Peyer's patch (tissue), 4 donors: ENCODE data around the gene CACNG8. TPM values are rescaled to one million over a fixed set of nuclear protein-coding genes. Genes with fewer than 3 reads are reported as not detected.
A peak's percentile ranks its signal among the peaks of the same experiment; 100 is the strongest.

Experiments used
- DNase-seq, 3 donors: peaks; one replicate each; pipeline ENCODE4 v3.0.0-alpha.2; 2017 to 2019
- H3K27ac ChIP-seq, 4 donors: fragments of 200-600 bp; sonication (generic); one replicate each; pipeline ENCODE4 v1.5.1; 2016 to 2019
- H3K27me3 ChIP-seq, 2 donors: fragments of 200-600 bp; sonication (generic); one replicate each; pipeline ENCODE4 v1.5.1; 2019
- H3K36me3 ChIP-seq, 3 donors: fragments of 200-600 bp; sonication (generic); one replicate each; pipeline ENCODE4 v1.5.1; 2016 to 2019
- H3K4me1 ChIP-seq, 4 donors: fragments of 200-600 bp; sonication (generic); one replicate each; pipeline ENCODE4 v1.5.1; 2016 to 2019
- H3K4me3 ChIP-seq, 4 donors: fragments of 200-600 bp; sonication (generic); 1 replicate in 3 of 4; 2 replicates in 1 of 4; pipeline ENCODE4 v1.5.1; 2016 to 2019; ENCODE audit warnings: mild to moderate bottlenecking in 1 of 4
- H3K9me3 ChIP-seq, 4 donors: fragments of 200-600 bp; sonication (generic); one replicate each; pipeline ENCODE4 v1.5.1; 2016 to 2019; ENCODE audit warnings: mild to moderate bottlenecking in 1 of 4
- POLR2A ChIP-seq, 2 donors: fragments of 450-650 bp; IDR thresholded peaks; one replicate each; pipeline ENCODE4 v1.5.1; 2017; ENCODE audit warnings: antibody characterized with exemption in 2 of 2, mild to moderate bottlenecking in 2 of 2, moderate library complexity in 2 of 2
- total RNA-seq, 4 donors: library from RNA; depleted of rRNA; stranded (reverse); fragments of >200 nt; gene quantifications; one replicate each; pipeline ENCODE4 v1.1.0, GENCODE V29; 2016
- TF ChIP-seq, protein P1 (sequence below), 6 experiments: fragments of 450-650 bp in 4 of 6; fragments of 200-600 bp in 2 of 6; sonication (generic) in 1 of 6; IDR thresholded peaks; one replicate each; pipeline ENCODE4 v1.5.1; 2017 to 2019; ENCODE audit warnings: antibody characterized with exemption in 6 of 6, mild to moderate bottlenecking in 3 of 6, moderate library complexity in 1 of 6

CACNG8 gene
- total RNA-seq, 4 donors from 2014 or later = not detected

DNA sequence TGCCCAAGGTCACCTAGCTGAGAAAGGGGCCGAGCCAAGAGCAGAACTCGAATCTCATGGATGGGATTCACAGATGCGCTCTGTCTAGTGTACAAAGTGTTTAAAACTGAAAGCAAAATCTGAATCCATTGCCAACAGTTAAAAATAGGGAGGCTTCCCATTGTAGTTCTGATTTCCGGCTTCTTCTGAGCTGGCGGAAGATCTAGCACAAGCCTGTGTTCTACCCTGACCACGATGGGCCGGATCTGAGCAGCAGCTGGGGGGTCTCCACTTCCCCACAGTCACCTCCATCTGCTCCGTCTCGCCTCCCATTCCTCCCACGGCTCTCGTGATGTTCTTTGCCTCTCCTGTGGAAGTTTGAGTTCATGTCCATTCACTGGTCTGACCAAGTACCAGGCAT, 2.4 kb downstream of the CACNG8 start:
- H3K4me3 ChIP-seq = peak overlapping the region in 1 of 4 donors; percentile 7
- TF ChIP-seq, protein P1, sequence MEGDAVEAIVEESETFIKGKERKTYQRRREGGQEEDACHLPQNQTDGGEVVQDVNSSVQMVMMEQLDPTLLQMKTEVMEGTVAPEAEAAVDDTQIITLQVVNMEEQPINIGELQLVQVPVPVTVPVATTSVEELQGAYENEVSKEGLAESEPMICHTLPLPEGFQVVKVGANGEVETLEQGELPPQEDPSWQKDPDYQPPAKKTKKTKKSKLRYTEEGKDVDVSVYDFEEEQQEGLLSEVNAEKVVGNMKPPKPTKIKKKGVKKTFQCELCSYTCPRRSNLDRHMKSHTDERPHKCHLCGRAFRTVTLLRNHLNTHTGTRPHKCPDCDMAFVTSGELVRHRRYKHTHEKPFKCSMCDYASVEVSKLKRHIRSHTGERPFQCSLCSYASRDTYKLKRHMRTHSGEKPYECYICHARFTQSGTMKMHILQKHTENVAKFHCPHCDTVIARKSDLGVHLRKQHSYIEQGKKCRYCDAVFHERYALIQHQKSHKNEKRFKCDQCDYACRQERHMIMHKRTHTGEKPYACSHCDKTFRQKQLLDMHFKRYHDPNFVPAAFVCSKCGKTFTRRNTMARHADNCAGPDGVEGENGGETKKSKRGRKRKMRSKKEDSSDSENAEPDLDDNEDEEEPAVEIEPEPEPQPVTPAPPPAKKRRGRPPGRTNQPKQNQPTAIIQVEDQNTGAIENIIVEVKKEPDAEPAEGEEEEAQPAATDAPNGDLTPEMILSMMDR (IDR thresholded peaks at IDR 0.05) = no peak
- TF ChIP-seq POLR2A (IDR thresholded peaks at IDR 0.05) = no peak

GRCh38 chr19:53966931-53967330, 4.2 kb downstream of the CACNG8 start:
- H3K4me1 ChIP-seq = no peaks in the 10 kb centered on the region
- no peak overlapping the region for H3K27ac ChIP-seq
- no peaks in the 10 kb centered on the region for H3K36me3 ChIP-seq
- peaks cover 0 to 9% of the 10 kb centered on the region in 2 donors for H3K27me3 ChIP-seq
- TF ChIP-seq POLR2A (IDR thresholded peaks at IDR 0.05) = no peak
- TF ChIP-seq, protein P1 (IDR thresholded peaks at IDR 0.05) = no peak
- H3K9me3 ChIP-seq = no peaks in the 10 kb centered on the region
- H3K4me3 ChIP-seq = no peak overlapping the region
- DNase-seq = no peak

More for the DNA sequence above, 2.4 kb downstream of the CACNG8 start:
- H3K27ac ChIP-seq = no peak overlapping the region
- peaks cover 0 to 22% of the 10 kb centered on the region in 2 donors for H3K27me3 ChIP-seq
- H3K9me3 ChIP-seq = no peaks in the 10 kb centered on the region
- no peaks in the 10 kb centered on the region for H3K4me1 ChIP-seq
- H3K36me3 ChIP-seq = no peaks in the 10 kb centered on the region
- no peak for DNase-seq

- H3K27ac ChIP-seq = no peak overlapping the region
- H3K36me3 ChIP-seq = no peaks in the 10 kb centered on the region
- H3K9me3 ChIP-seq = no peaks in the 10 kb centered on the region
- H3K27me3 ChIP-seq = no peaks in the 10 kb centered on the region
- H3K4me3 ChIP-seq = no peak overlapping the region
- no peak for DNase-seq
- TF ChIP-seq, protein P1 (IDR thresholded peaks at IDR 0.05) = no peak
- TF ChIP-seq POLR2A (IDR thresholded peaks at IDR 0.05) = no peak
- H3K4me1 ChIP-seq = no peaks in the 10 kb centered on the region
Measured at GRCh38 chr19:53969366-53969765, 6.6 kb downstream of the CACNG8 start.

- Histone ChIP-seq H3K4me3 (no peak overlapping the region), H3K36me3 (no peaks in the 10 kb centered on the region), H3K4me1 (no peaks in the 10 kb centered on the region), H3K9me3 (no peaks in the 10 kb centered on the region), H3K27ac (no peak overlapping the region), H3K27me3 (no peaks in the 10 kb centered on the region)
- no peak for TF ChIP-seq POLR2A (IDR thresholded peaks at IDR 0.05)
- TF ChIP-seq, protein P1 (IDR thresholded peaks at IDR 0.05) = no peak
- no peak for DNase-seq
Measured at GRCh38 chr19:53971673-53972072, 8.9 kb downstream of the CACNG8 start.

- TF ChIP-seq, protein P1 (IDR thresholded peaks at IDR 0.05) = no peak
- TF ChIP-seq POLR2A (IDR thresholded peaks at IDR 0.05) = no peak
- H3K9me3 ChIP-seq = peaks cover 0 to 8% (median 0%) of the 10 kb centered on the region in 4 donors
- peak overlapping the region in 3 of 4 donors; percentile 18 to 38 (median 27) for H3K4me3 ChIP-seq
- peak in 2 of 3 donors; percentile 59 to 84 for DNase-seq
- no peaks in the 10 kb centered on the region for H3K36me3 ChIP-seq
- H3K27ac ChIP-seq = no peak overlapping the region
- peaks cover 0 to 25% (median 3%) of the 10 kb centered on the region in 4 donors for H3K4me1 ChIP-seq
- peaks cover 0 to 25% of the 10 kb centered on the region in 2 donors for H3K27me3 ChIP-seq
Measured at GRCh38 chr19:53977429-53977990, 14.8 kb downstream of the CACNG8 start.
